HG03103 (cell line): ENCODE results near the gene DIO1.
"Not testable (repeated sequence)": the region's sequence is repeated elsewhere in the genome, so short reads cannot be mapped to it uniquely, and the experiment has no call there.

Experiments
- ATAC-seq: cut with Tn5 transposase; IDR thresholded peaks from one replicate; pipeline ENCODE4 v1.9.1; 2021; ENCODE audit warnings: low read depth; ENCODE audit not compliant: unreplicated experiment

DIO1 gene

GRCh38 chr1:53893999-53894636, at the start of gene DIO1:
Gene DIO1, plus strand, starts transcription at chr1:53894187. Its CDS starts 24 bp downstream, at chr1:53894211.
- ATAC-seq: no peak

- no peak for ATAC-seq
These were observed 46.0 kb upstream of the DIO1 start for GRCh38 chr1:53847980-53848379.

GRCh38 chr1:53850082-53850673, 43.8 kb upstream of the DIO1 start:
- no peak for ATAC-seq

DNA sequence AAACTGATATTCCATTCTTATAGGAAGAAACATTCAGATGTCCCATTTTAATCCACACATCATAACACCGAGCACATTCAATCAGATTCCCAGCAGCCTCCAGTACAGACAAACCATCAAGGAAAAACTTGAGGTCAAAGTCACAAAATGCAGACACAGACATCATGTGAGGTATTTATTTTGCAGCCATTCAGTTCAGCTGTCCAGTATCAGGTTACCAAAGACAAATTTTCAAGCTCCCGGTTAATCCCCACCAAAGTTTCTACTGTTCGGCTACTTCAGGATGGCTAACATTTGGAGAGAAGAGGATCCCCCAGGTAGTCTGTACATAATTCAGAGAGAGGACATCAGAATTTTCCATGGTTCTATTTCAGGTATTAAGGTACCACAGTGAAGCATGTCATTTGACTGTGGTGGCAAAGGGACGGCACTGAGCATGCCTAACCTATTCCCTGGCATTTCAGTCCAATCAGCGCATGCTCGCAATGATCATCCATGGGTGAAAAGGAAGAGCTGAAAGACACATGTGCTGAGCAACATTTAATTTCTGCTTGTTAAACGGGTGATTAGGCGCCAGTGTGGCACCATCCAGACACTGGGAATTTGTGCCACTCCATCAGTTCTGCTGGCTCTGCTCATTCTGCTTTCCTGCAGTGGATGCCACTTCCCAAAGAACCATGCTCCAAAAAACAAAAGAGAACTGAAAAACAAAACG, 42.3 kb upstream of the DIO1 start:
- no peak for ATAC-seq

DNA sequence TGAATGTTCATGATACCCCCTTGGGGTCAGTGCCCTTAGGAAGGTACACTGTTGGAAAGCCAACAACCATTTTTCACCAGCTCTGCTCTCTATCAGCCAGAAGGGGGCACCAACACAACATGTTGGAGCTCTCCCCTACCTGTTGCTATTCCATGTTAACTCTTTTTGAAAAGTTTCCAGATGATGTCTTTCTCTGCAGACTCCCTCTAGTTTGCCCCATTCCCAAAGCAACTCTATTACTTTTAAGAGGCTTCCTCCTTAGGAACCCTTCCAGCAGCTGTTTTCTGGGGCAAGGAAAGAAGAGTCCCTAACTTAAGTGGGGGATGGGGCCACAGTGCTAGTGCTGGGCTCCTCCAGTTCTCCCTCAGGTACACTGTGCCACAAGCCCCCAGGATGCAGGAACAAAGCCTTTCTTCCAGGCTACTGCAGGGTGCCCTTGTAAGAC, 33.0 kb upstream of the DIO1 start:
- no peak for ATAC-seq

- ATAC-seq: no peak
These were observed 31.5 kb upstream of the DIO1 start for GRCh38 chr1:53862507-53862906.

DNA sequence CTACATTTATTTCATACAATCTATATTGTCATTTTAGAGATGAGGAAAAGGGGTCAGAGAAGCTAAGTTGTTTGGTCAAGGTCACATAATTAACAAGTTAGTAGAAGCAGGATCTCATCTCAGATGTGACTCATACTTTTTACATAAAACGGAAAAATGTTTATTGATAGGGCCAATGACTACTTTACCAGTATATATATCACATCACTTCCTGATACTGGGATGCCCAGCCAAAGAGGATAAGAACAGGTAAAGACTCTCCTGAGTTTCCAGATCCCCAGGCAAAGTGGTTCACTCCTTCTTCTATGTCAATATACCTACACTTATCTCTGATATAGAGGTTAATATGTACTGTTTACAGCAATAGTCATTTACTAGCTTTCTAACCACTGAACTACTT, 25.4 kb upstream of the DIO1 start:
- ATAC-seq: no peak

DNA sequence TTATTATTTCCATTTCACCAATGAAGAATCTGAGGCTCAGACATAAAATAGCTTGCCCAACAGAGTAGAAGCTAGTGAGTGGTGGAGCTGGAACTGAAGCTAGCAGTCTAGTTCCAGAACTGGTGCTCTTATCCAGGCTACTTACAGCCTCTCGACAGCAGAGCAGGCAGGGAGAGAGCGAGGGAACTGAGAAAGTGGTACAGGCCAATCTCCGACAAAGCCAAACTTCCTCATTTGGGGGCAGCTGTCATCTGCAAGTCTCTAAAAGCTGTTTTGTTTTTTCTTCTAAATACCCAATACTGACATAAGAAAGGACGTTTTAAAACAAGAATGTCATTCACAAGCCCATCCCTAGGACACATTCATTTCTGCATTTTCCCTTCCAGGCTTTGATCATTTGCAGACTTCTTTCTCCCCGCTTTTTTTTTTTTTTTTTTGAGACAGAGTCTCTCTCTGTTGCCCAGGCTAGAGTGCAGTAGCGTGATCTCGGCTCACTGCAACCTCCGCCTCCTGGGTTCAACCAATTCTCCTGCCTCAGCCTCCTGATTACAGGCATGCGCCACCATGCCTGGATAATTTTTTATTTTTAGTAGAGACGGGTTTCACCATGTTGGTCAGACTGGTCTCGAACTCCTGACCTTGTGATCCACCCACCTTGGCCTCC, 24.4 kb upstream of the DIO1 start:
- ATAC-seq: no peak

- ATAC-seq: no peak
These were observed 22.8 kb upstream of the DIO1 start for GRCh38 chr1:53871221-53871620.

DNA sequence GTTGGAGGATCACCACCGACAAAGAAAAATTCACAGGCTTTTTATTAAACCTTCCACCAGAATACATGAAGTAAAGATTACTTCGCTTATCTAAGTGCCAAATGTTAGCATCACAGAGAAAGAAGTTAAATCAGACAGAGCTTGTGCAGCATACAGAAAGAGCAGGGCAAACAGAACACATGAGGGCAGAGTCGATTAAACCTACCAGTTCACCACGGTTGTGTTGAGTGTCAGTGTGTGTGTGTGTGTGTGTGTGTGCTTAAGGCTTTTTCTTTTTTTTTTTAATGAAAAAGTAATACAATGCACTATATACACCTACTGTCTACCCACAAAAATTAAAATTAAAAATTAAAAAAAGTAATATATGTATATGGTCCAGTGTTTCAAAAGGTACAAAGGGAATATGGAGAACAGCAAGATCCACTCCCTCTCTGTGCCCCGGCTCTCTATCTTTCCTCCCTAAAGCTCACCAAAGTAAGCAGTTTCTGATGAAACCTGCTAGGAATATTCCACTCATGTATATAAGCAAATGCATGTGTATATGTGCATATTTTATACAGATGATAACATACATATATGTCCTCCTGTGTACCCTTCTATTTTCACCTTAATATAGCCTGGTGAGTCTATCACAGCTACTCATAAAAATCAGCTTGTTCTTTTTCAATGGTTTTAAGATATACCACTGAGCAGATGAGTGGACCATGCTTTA, 22.1 kb upstream of the DIO1 start:
- ATAC-seq: no peak

DNA sequence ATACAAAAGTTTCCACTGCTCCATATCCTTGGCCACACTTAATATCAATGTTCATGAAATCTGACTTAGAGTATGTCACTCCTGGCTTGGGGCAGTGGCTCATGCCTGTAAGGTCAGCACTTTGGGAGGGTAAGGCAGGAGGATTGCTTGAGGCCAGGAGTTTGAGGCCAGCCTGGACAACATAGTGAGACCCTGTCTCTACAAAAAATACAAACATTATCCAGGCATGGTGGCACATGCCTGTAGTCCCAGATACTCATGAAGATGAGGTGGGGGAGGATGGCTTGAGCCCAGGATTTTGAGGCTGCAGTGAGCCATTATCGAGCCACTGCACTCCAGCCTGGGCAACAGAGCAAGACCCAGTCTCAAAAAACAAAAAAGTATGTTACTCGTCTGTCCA, 18.8 kb upstream of the DIO1 start:
- ATAC-seq: not testable (repeated sequence)

- no peak for ATAC-seq
These were observed 15.4 kb upstream of the DIO1 start for GRCh38 chr1:53878492-53879105.

DNA sequence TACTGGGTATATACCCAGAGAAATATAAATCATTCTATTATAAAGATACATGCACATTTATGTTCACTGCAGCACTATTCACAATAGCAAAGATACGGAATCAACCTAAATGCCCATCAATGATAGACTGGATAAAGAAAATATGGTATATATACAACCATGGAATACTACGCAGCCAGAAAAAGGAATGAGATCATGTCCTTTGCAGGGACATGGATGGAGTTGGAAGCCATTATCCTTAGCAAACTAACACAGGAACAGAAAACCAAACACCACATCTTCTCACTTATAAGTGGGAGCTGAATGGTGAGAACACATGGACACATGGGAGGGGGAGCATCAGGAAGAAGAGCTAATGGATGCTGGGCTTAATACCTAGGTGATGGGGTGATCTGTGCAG, 12.1 kb upstream of the DIO1 start:
- not testable (repeated sequence) for ATAC-seq

- not testable (repeated sequence) for ATAC-seq
These were observed 10.4 kb upstream of the DIO1 start for GRCh38 chr1:53883600-53883999.

GRCh38 chr1:53888681-53889080, 5.3 kb upstream of the DIO1 start:
- no peak for ATAC-seq

DNA sequence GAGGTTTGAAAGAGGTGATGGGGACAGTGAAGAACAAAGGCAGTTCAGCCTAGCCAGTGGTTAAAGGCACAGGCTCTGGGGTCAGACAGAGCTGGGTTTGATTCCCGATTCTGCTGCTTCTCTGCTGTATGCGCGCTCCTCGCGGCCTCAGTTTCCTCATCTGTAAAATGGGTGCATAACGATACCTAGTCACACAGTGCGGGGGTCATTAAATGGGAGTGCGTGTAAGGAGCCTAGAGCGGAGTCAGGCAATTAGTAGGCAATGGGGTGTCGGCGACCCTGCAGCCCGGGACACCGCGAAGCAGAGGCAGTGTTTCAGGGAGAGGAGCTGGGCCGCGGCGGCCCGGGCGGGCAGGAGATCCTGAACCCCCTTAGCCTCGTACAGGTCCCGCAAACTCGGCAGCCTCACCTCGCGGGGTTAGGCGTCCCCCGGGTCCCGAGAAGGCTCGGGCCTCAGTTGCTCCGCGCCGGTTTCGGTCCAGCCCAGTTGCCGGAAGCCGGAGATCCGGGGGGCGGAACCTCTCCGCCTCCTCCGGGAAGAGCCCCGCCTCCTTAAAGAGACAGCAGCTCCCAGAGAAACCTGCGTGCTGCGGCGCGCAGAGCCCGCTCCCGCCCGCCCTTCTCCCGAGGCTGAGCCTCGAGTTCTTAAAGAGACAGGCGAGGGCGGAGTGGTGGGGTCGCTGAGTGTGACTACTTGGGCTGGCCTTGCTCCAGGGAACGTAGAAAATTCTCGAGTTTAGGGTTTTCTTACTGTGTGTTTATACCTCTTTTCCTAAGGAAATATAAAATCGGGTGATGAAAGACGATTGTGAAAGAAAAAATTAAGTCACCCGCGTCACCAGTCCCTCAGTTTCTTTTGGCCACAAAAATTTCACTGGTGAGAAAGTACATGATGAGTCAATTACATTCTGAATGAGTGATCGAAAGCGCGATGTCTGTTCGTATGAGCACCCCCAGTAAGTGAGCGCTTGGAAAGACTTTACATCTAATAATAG, 4.4 kb upstream of the DIO1 start, which contains the start of gene YIPF1:
TSS of gene YIPF1 (minus strand) at position 494 of the 995 bp plus-strand sequence. CDS start 860 bp downstream, outside the sequence.
- ATAC-seq: peak; percentile 94

DNA sequence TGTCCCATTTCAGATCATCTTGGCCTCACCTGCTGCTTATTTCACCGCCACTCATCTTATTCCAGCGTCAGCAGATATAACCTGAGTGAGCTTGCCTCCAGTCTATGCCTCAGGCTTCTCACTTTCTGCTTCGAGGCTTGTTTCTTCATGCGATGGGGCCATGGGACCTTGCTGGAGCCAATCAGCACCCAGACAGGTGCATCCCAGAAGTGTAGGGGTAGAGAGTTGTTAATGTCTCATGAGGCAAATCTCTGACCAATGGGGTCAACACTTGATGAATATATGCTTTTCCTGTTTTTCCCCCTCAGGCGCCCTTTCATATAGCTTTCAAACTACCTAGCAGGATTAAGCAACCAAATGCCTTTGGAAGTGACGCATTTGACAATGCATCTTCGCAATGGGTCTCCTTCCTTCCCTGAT, 3.5 kb upstream of the DIO1 start:
- ATAC-seq: no peak

DNA sequence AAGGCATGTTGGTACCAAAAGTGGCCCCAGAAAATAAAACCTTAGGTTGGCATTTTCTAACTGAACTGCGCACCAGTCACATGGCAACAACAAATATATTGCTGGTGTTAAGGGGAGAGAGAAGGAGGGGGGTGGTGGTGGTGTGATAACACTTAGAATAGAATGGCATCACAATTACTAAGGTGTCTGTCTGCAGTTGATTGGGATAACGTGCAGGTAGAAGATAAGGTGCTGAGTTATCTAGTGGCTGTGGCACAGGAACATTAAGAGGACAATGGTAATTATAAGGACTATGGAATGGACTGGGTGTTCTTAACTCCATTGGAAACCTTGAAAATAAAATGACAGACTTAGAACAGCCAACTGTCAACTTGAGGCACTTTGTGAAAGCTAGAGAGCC, 3.0 kb upstream of the DIO1 start:
- ATAC-seq: no peak

DNA sequence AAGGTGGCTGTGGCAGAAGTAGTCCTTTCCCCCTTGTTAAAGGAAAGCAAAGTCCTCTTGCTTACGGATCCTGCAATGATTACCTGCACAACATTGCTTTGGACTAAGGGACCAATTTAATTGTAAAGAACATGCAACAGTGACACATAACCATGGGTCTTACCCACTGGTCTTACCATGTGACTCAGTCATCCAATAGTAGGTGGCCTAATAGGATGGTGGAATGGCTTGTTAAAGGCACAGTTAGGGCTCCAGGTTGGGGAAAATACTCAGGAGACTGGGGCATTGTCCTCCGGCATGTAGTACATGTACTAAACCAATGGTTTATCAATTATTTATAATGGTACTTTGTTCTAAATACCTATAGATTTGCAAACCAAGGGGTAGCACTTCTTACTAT, 2.3 kb upstream of the DIO1 start:
- ATAC-seq: no peak
